HCT116 (cell line): ENCODE results near the gene INSL4. TPM values are rescaled to one million over a fixed set of nuclear protein-coding genes. Genes with fewer than 3 reads are reported as not detected.

Experiments used
- ATAC-seq: fragments of 200-7000 bp; cut with Tn5 transposase; 2 replicates; pipeline ENCODE4 v1.9.1; 2020; ENCODE audit warnings: mild to moderate bottlenecking, moderate library complexity
- BruUV-seq: library from RNA; stranded (reverse); fragments of 400-500 nt; replicated peaks from 2 replicates; lab custom pipeline; 2021; lab: Mats Ljungman, UMichigan
- CTCF ChIA-PET: fragments of 300-600 bp; sonication (Branson Sonifier 250); formaldehyde crosslinking; loops from one replicate; lab custom pipeline; 2021; ENCODE audit warnings: antibody characterized with exemption; lab: Charles Lee
- POLR2A ChIA-PET: fragments of 300-600, 350-600 bp; sonication (Branson Sonifier 250); formaldehyde crosslinking; loops from one replicate; lab custom pipeline; 2021; ENCODE audit warnings: antibody characterized with exemption; lab: Charles Lee
- RAD21 ChIA-PET, 2 experiments: fragments of 300-600 bp; sonication (Branson Sonifier 250); formaldehyde crosslinking; loops; one replicate each; lab custom pipeline; 2023; ENCODE audit warnings: low total read pairs in 2 of 2; ENCODE audit not compliant: uncharacterized antibody in 2 of 2, unreplicated experiment in 2 of 2, low non-redundant PET in 1 of 2; lab: Charles Lee
- DNase-seq: peaks from one replicate; pipeline ENCODE4 v3.0.0-alpha.2; 2010; ENCODE audit warnings: low read depth, low spot score
- H2AFZ ChIP-seq: fragments of 200-600 bp; shearing (Covaris generic), sonication (generic); 2 replicates; pipeline ENCODE4 v1.6.1; 2017; ENCODE audit warnings: low read depth, mixed run types, mixed read lengths, antibody characterized with exemption, low read length; ENCODE audit not compliant: poor library complexity, severe bottlenecking
- H3K27ac ChIP-seq: 2 replicates; pipeline ENCODE4 v1.5.1; 2012; ENCODE audit warnings: low read depth, low read length
- H3K27me3 ChIP-seq: fragments of 200-600 bp; sonication (generic); 2 replicates; pipeline ENCODE4 v1.6.1; 2016; ENCODE audit warnings: mixed run types, low read length, mixed read lengths; ENCODE audit not compliant: insufficient read depth
- H3K36me3 ChIP-seq, 2 experiments: fragments of 200-500 bp in 1 of 2; fragments of 200-600 bp in 1 of 2; sonication (Bioruptor generic) in 1 of 2; sonication (generic) in 1 of 2; 2 replicates each; pipeline versions ENCODE4 v1.5.1 to v1.6.1; 2014 to 2016; ENCODE audit warnings: low read length in 2 of 2, inconsistent platforms in 1 of 2, mixed read lengths in 1 of 2, mixed run types in 1 of 2; ENCODE audit not compliant: insufficient read depth in 2 of 2, control insufficient read depth in 1 of 2
- H3K4me1 ChIP-seq, 2 experiments: fragments of 200-600 bp in 1 of 2; sonication (generic) in 1 of 2; 2 replicates each; pipeline versions ENCODE4 v1.5.1 to v1.6.1; 2012 to 2017; ENCODE audit warnings: low read length in 2 of 2, inconsistent platforms in 1 of 2, mild to moderate bottlenecking in 1 of 2, mixed read lengths in 1 of 2, mixed run types in 1 of 2, moderate library complexity in 1 of 2; ENCODE audit not compliant: insufficient read depth in 2 of 2, control insufficient read depth in 1 of 2
- H3K4me2 ChIP-seq: fragments of 200-600 bp; sonication (generic); 2 replicates; pipeline ENCODE4 v1.6.1; 2017; ENCODE audit warnings: mixed run types, low read length, mixed read lengths
- H3K4me3 ChIP-seq, 2 experiments: fragments of 200-600 bp in 1 of 2; sonication (generic) in 1 of 2; replicated peaks in 1 of 2; 2 replicates each; pipeline ENCODE4 v1.5.1; 2011 to 2016; ENCODE audit warnings: low read length in 2 of 2, control low read depth in 1 of 2, low read depth in 1 of 2, mild to moderate bottlenecking in 1 of 2, mixed read lengths in 1 of 2, mixed run types in 1 of 2
- H3K79me2 ChIP-seq: fragments of 200-600 bp; sonication (generic); 2 replicates; pipeline ENCODE4 v1.6.1; 2017; ENCODE audit warnings: mild to moderate bottlenecking, mixed run types, low read length, moderate library complexity, mixed read lengths; ENCODE audit not compliant: insufficient read depth
- H3K9ac ChIP-seq: fragments of 200-600 bp; sonication (generic); 2 replicates; pipeline ENCODE4 v1.6.1; 2016; ENCODE audit warnings: low read length, mixed read lengths
- H3K9me2 ChIP-seq: fragments of 200-600 bp; sonication (generic), shearing (Covaris generic); 2 replicates; pipeline ENCODE4 v1.6.1; 2017; ENCODE audit warnings: mixed run types, mild to moderate bottlenecking, moderate library complexity; ENCODE audit not compliant: insufficient read depth
- H3K9me3 ChIP-seq, 2 experiments: fragments of 200-500 bp in 1 of 2; fragments of 200-600 bp in 1 of 2; sonication (Bioruptor generic) in 1 of 2; sonication (generic) in 1 of 2; 2 replicates each; pipeline ENCODE4 v1.6.1; 2014 to 2017; ENCODE audit warnings: low read length in 2 of 2, mixed read lengths in 2 of 2, inconsistent platforms in 1 of 2, low read depth in 1 of 2, mild to moderate bottlenecking in 1 of 2, mixed run types in 1 of 2, moderate library complexity in 1 of 2; ENCODE audit not compliant: control insufficient read depth in 1 of 2, insufficient read depth in 1 of 2
- H4K20me1 ChIP-seq: fragments of 200-600 bp; sonication (generic), shearing (Covaris generic); 2 replicates; pipeline ENCODE4 v1.6.1; 2017; ENCODE audit warnings: mixed run types, mild to moderate bottlenecking, moderate library complexity; ENCODE audit not compliant: insufficient read depth
- CEBPB ChIP-seq: IDR thresholded peaks from 2 replicates; pipeline ENCODE4 v1.6.1; 2012; ENCODE audit warnings: low read depth
- EGR1 ChIP-seq: IDR thresholded peaks from 2 replicates; pipeline ENCODE4 v1.6.1; 2012; ENCODE audit warnings: low read depth
- ELF1 ChIP-seq: IDR thresholded peaks from 2 replicates; pipeline ENCODE4 v1.6.1; 2012; ENCODE audit warnings: low read depth, borderline replicate concordance
- POLR2AphosphoS5 ChIP-seq: IDR thresholded peaks from 2 replicates; pipeline ENCODE4 v1.6.1; 2011; ENCODE audit warnings: mild to moderate bottlenecking, low read depth, low read length, moderate library complexity
- SP1 ChIP-seq: IDR thresholded peaks from 2 replicates; pipeline ENCODE4 v1.6.1; 2012; ENCODE audit warnings: low read depth
- ZNF274 ChIP-seq: fragments of 200-500 bp; sonication (Bioruptor generic); IDR thresholded peaks from 2 replicates; pipeline ENCODE4 v1.6.1; 2014; ENCODE audit warnings: mild to moderate bottlenecking, low read depth, low read length, inconsistent platforms
- intact Hi-C: fragments of 100-400 bp; cut with micrococcal nuclease; formaldehyde crosslinking; loops from 2 replicates; pipeline ENCODE4 v1.10.0; 2022
- total RNA-seq: library from RNA; stranded (reverse); gene quantifications from one replicate; pipeline ENCODE4 v1.2.1, GENCODE V29; 2021; ENCODE audit not compliant: unreplicated experiment
- TF ChIP-seq, protein P1 (sequence below): IDR thresholded peaks from 2 replicates; pipeline ENCODE4 v1.6.1; 2011; ENCODE audit warnings: mild to moderate bottlenecking, low read length, moderate library complexity; ENCODE audit not compliant: insufficient replicate concordance; ENCODE audit errors: extremely low read depth
- TF ChIP-seq, protein P2 (sequence below), 3 experiments: fragments of 200-600 bp in 1 of 3; sonication (generic) in 1 of 3; IDR thresholded peaks in 2 of 3; conservative IDR thresholded peaks in 1 of 3; 2 replicates each; pipeline ENCODE4 v1.5.1; 2012 to 2017; ENCODE audit warnings: low read depth in 2 of 3, low read length in 2 of 3, antibody characterized with exemption in 1 of 3, borderline replicate concordance in 1 of 3, control low read depth in 1 of 3, mild to moderate bottlenecking in 1 of 3, mixed read lengths in 1 of 3, mixed run types in 1 of 3, moderate library complexity in 1 of 3; ENCODE audit not compliant: insufficient read depth in 1 of 3

INSL4 gene
- total RNA-seq, 1 experiment from 2014 or later, result not detected

DNA sequence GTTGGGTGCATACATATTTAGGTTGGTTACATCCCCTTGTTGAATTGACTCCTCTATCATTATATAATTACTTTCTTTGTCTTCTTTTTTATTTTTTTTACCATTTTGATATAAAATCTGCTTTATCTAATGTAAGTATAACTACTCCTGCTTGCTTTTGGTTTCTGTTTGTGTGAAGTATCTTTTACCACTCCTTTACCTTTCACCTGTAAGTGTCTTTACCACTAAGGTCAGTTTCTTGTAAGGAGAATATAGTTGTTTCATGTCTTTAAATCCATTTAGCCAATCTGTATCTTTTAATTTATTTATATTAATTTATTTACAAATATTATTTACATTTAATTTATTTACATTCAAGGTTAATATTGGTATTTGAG, 33.0 kb downstream of the INSL4 start:
- no peak for DNase-seq
- Histone ChIP-seq H3K4me3 (no peak overlapping the region), H2AFZ (no peak overlapping the region), H3K27ac (no peak overlapping the region), H4K20me1 (no peaks in the 10 kb centered on the region), H3K27me3 (no peaks in the 10 kb centered on the region), H3K4me1 (no peaks in the 10 kb centered on the region), H3K4me2 (no peak overlapping the region), H3K79me2 (no peaks in the 10 kb centered on the region), H3K9me2 (no peaks in the 10 kb centered on the region), H3K9ac (no peak overlapping the region), H3K36me3 (no peaks in the 10 kb centered on the region), H3K9me3 (no peaks in the 10 kb centered on the region)
- RAD21 ChIA-PET, result interaction anchor here in 1 of 2 experiments (1.0 kb wide), 1 partner anchor 78 kb away, joined by 3 read pairs; no protein-coding TSS in a partner anchor
- intact Hi-C loops, result loop anchor here (5.0 kb wide), 1 partner anchor 77 kb away; the partner anchor contains the start of gene INSL6
- no TSS peak for BruUV-seq
- CTCF ChIA-PET, result interaction anchor here (1.0 to 1.2 kb wide), 3 partner anchors 78 to 515 kb away, joined by 3 to 8 read pairs (median 3); no protein-coding TSS in a partner anchor
- POLR2A ChIA-PET, result no interaction called here
- TF ChIP-seq EGR1 (no peak), SP1 (no peak), ZNF274 (no peak)
- TF ChIP-seq, protein P1, sequence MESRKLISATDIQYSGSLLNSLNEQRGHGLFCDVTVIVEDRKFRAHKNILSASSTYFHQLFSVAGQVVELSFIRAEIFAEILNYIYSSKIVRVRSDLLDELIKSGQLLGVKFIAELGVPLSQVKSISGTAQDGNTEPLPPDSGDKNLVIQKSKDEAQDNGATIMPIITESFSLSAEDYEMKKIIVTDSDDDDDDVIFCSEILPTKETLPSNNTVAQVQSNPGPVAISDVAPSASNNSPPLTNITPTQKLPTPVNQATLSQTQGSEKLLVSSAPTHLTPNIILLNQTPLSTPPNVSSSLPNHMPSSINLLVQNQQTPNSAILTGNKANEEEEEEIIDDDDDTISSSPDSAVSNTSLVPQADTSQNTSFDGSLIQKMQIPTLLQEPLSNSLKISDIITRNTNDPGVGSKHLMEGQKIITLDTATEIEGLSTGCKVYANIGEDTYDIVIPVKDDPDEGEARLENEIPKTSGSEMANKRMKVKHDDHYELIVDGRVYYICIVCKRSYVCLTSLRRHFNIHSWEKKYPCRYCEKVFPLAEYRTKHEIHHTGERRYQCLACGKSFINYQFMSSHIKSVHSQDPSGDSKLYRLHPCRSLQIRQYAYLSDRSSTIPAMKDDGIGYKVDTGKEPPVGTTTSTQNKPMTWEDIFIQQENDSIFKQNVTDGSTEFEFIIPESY, result no peak
- ATAC-seq, result no peak

DNA sequence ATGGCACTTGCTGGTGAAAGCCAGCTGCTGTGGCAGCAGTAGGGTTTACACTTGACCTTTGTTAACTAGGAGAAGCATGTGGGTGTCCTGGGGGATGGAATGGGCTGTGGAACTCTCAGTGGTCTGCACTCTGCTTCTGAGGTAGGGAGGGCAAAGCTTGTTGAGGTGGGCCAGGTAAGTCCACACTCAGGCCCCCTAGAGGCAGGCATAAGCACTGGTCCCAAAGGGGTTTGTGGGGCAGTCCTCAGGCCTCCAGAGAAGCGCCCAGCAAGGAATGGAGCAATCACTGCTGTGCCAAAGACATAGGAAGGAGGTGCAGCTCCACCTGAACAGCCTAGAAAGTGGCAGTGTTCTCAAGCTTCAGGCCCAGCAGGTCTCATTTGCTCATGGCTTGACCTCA, 34.7 kb downstream of the INSL4 start:
- intact Hi-C loops, result no loop called here
- no peaks in the 10 kb centered on the region for H4K20me1 ChIP-seq
- CTCF ChIA-PET, result interaction anchor here (1.2 kb wide), 1 partner anchor 9 kb away, joined by 6 read pairs; no protein-coding TSS in a partner anchor

More for the DNA sequence above, 34.7 kb downstream of the INSL4 start:
- no peak for TF ChIP-seq ELF1
- TF ChIP-seq, protein P2, sequence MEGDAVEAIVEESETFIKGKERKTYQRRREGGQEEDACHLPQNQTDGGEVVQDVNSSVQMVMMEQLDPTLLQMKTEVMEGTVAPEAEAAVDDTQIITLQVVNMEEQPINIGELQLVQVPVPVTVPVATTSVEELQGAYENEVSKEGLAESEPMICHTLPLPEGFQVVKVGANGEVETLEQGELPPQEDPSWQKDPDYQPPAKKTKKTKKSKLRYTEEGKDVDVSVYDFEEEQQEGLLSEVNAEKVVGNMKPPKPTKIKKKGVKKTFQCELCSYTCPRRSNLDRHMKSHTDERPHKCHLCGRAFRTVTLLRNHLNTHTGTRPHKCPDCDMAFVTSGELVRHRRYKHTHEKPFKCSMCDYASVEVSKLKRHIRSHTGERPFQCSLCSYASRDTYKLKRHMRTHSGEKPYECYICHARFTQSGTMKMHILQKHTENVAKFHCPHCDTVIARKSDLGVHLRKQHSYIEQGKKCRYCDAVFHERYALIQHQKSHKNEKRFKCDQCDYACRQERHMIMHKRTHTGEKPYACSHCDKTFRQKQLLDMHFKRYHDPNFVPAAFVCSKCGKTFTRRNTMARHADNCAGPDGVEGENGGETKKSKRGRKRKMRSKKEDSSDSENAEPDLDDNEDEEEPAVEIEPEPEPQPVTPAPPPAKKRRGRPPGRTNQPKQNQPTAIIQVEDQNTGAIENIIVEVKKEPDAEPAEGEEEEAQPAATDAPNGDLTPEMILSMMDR (IDR thresholded peaks at IDR 0.05 in 2 of 3, conservative IDR thresholded peaks at IDR 0.05 in 1 of 3; ENCODE audit: borderline replicate concordance in 1 of 3, insufficient read depth in 1 of 3, low read depth in 2 of 3, low read length in 2 of 3), result peak in 2 of 3 experiments; percentile 56 to 57; a peak in 4 of 6 replicates
- TF ChIP-seq POLR2AphosphoS5, result no peak
- TF ChIP-seq CEBPB, result no peak
- ATAC-seq (peak; percentile 81), DNase-seq (no peak)
- Histone ChIP-seq H3K9ac (no peak overlapping the region), H3K36me3 (no peaks in the 10 kb centered on the region), H3K4me1 (no peaks in the 10 kb centered on the region), H3K9me2 (no peaks in the 10 kb centered on the region), H3K79me2 (no peaks in the 10 kb centered on the region), H3K27ac (no peak overlapping the region), H2AFZ (no peak overlapping the region), H3K9me3 (no peaks in the 10 kb centered on the region), H3K4me3 (no peak overlapping the region), H3K27me3 (no peaks in the 10 kb centered on the region), H3K4me2 (no peak overlapping the region)
- ChIA-PET RAD21 (no interaction called here), POLR2A (no interaction called here)
- no TSS peak for BruUV-seq
